Heart left ventricle (tissue), 16 donors: ENCODE measurements around the gene MRPS11. TPM values are rescaled to one million over a fixed set of nuclear protein-coding genes. Genes with fewer than 3 reads are reported as not detected.
"Not testable (repeated sequence)": the region's sequence is repeated elsewhere in the genome, so short reads cannot be mapped to it uniquely, and the experiment has no call there.

ENCODE experiments used
- ATAC-seq, 4 donors: fragments of 200-7000 bp; cut with Tn5 transposase; one replicate each; pipeline ENCODE4 v1.9.1; 2020 to 2022; ENCODE audit warnings: moderate library complexity in 4 of 4, mild to moderate bottlenecking in 3 of 4, moderate number of reproducible peaks in 1 of 4
- DNase-seq, 5 donors: peaks; one replicate each; pipeline ENCODE4 v3.0.0-alpha.2; 2020
- H3K27ac ChIP-seq, 12 donors: fragments of 200-600 bp; sonication (generic) in 4 of 12; one replicate each; pipeline versions ENCODE4 v1.5.0 to v1.8.0; 2016 to 2022; ENCODE audit warnings: mild to moderate bottlenecking in 2 of 12
- H3K27me3 ChIP-seq, 9 donors: fragments of 200-600 bp; sonication (generic) in 2 of 9; one replicate each; pipeline versions ENCODE4 v1.5.1 to v1.8.0; 2016 to 2022; ENCODE audit warnings: mild to moderate bottlenecking in 3 of 9
- H3K36me3 ChIP-seq, 9 donors: fragments of 200-600 bp; sonication (generic) in 2 of 9; one replicate each; pipeline versions ENCODE4 v1.5.0 to v1.8.0; 2018 to 2022; ENCODE audit warnings: mild to moderate bottlenecking in 2 of 9
- H3K4me1 ChIP-seq, 12 donors: fragments of 200-600 bp; sonication (generic) in 4 of 12; one replicate each; pipeline versions ENCODE4 v1.5.0 to v1.8.0; 2016 to 2022; ENCODE audit warnings: mild to moderate bottlenecking in 3 of 12
- H3K4me3 ChIP-seq, 12 donors: fragments of 200-600 bp; sonication (generic) in 4 of 12; one replicate each; pipeline versions ENCODE4 v1.5.0 to v1.8.0; 2017 to 2022; ENCODE audit warnings: mild to moderate bottlenecking in 9 of 12, moderate library complexity in 4 of 12
- H3K9me3 ChIP-seq, 12 donors: fragments of 200-600 bp; sonication (generic) in 4 of 12; one replicate each; pipeline versions ENCODE4 v1.5.0 to v1.8.0; 2016 to 2022; ENCODE audit warnings: mild to moderate bottlenecking in 1 of 12
- CTCF ChIP-seq, 12 donors: fragments of 200-600 bp; sonication (generic) in 4 of 12; IDR thresholded peaks; one replicate each; pipeline versions ENCODE4 v1.5.0 to v1.8.0; 2018 to 2022; ENCODE audit warnings: antibody characterized with exemption in 12 of 12, mild to moderate bottlenecking in 5 of 12
- POLR2A ChIP-seq, 2 donors: fragments of 450-650 bp; IDR thresholded peaks; one replicate each; pipeline ENCODE4 v1.6.1; 2017; ENCODE audit warnings: antibody characterized with exemption in 2 of 2, mild to moderate bottlenecking in 2 of 2, moderate library complexity in 2 of 2
- WGBS, 4 donors: extraction: QIAGEN DNeasy Blood & Tissue Kit in 2 of 4; methylation state at CpG; one replicate each; pipeline versions ENCODE4 v1.1.5 to v1.1.7; 2013 to 2018; 5-methylcytosine and 5-hydroxymethylcytosine counted together
- intact Hi-C, 10 donors: fragments of 100-400 bp; cut with DNase I; formaldehyde crosslinking; loops; one replicate each; pipeline versions ENCODE4 v1.11.1 to v1.14.2; 2022
- polyA plus RNA-seq, 2 donors: library from polyadenylated mRNA; stranded (reverse); fragments of 200-250 nt; gene quantifications; one replicate each; pipeline ENCODE4 v1.2.3, GENCODE V29; 2013
- total RNA-seq, 9 donors: library from RNA; depleted of rRNA in 2 of 9; stranded (reverse); fragments of >200 nt in 2 of 9; fragmentation: NEBNext Ultra II Directional in 3 of 9; extraction: Animal tissue kit (Norgen Biotek cat#: 25700) in 3 of 9; gene quantifications; one replicate each; pipeline versions ENCODE4 v1.1.0 to v1.2.4, GENCODE V29; 2016 to 2023
- donor health status: ischemic (EF 13 %, LVEDD 7.1; RV severe dilation, severe dysfunction).
- donor health status: healthy with polysubstance abuse.
- donor health status: DM: no; HTN: yes; CAD: no.
- donor health status: DM: no; HTN: no; CAD: no.
- donor health status: ischemic (EF 25% LVEDD 6.9; RV normal size, moderate dysfunction).
- donor health status: ischemic (EF 25% LVEDD 5.7; RV mildly dilated, moderate dysfunction).
- donor health status: healthy.
- donor health status: DM: yes; HTN: yes; CAD: no.
- donor health status: ischemic (EF 35%, LVEDD 5.7; RV mildly dilated, moderate dysfunction).
- donor health status: nonischemic (EF 11% LVEDD 7.7; RV severe dilation, severe dysfunction).
- donor health status: DM: yes; HTN: yes; CAD: no.
- donor health status: PGD.
- donor health status: ischemic (EF 29% LVEDD 5.4; RV normal size, mild dysfunction).
- donor health status: nonischemic (EF 23%, LVEDD 6.1; RV moderate dilation, normal function).

MRPS11 gene
- total and polyA plus RNA-seq, 11 donors, result 49.7 to 77.9 (median 65.5) TPM

GRCh38 chr15:88431441-88431840 is 36.1 kb upstream of the MRPS11 start:
- H3K4me1 ChIP-seq, result no peaks in the 10 kb centered on the region
- no peak overlapping the region for H3K4me3 ChIP-seq
- 73 to 77% (median 76%) methylated on average over 5 to 10 of the region's 10 CpGs for WGBS, 4 donors
- H3K27ac ChIP-seq, result no peak overlapping the region
- H3K36me3 ChIP-seq, result no peaks in the 10 kb centered on the region
- DNase-seq (no peak), ATAC-seq (no peak)
- peaks cover 0 to 15% (median 0%) of the 10 kb centered on the region in 9 donors for H3K27me3 ChIP-seq
- TF ChIP-seq POLR2A (IDR thresholded peaks at IDR 0.05) (no peak), CTCF (IDR thresholded peaks at IDR 0.05) (no peak)
- no peaks in the 10 kb centered on the region for H3K9me3 ChIP-seq
- intact Hi-C loops, result no loop called here

GRCh38 chr15:88433046-88433685 is 34.3 kb upstream of the MRPS11 start:
- peaks cover 0 to 22% (median 0%) of the 10 kb centered on the region in 9 donors for H3K27me3 ChIP-seq
- no peak for ATAC-seq
- no peak overlapping the region for H3K27ac ChIP-seq
- no peaks in the 10 kb centered on the region for H3K36me3 ChIP-seq
- no peak for TF ChIP-seq CTCF (IDR thresholded peaks at IDR 0.05)
- TF ChIP-seq POLR2A (IDR thresholded peaks at IDR 0.05), result no peak
- H3K4me1 ChIP-seq, result no peaks in the 10 kb centered on the region
- intact Hi-C loops, result no loop called here
- no peaks in the 10 kb centered on the region for H3K9me3 ChIP-seq
- no peak overlapping the region for H3K4me3 ChIP-seq
- no peak for DNase-seq
- WGBS, 4 donors, result 80 to 92% (median 84%) methylated on average over 7 of the region's 7 CpGs

GRCh38 chr15:88434106-88434505 is 33.4 kb upstream of the MRPS11 start:
- H3K4me3 ChIP-seq, ATAC-seq, H3K27ac ChIP-seq, H3K9me3 ChIP-seq, DNase-seq, H3K4me1 ChIP-seq, intact Hi-C loops, H3K36me3 ChIP-seq: not testable (repeated sequence)
- WGBS, 4 donors, result 63 to 72% (median 69%) methylated on average over 5 of the region's 5 CpGs
- peaks cover 0 to 27% (median 0%) of the 10 kb centered on the region in 9 donors for H3K27me3 ChIP-seq

- no peak for DNase-seq
- H3K36me3 ChIP-seq, result no peaks in the 10 kb centered on the region
- H3K4me1 ChIP-seq, result no peaks in the 10 kb centered on the region
- no peak overlapping the region for H3K4me3 ChIP-seq
- no peak for ATAC-seq
- peaks cover 0 to 4% (median 0%) of the 10 kb centered on the region in 12 donors for H3K9me3 ChIP-seq
- no peak overlapping the region for H3K27ac ChIP-seq
- WGBS, 4 donors, result 77 to 87% (median 81%) methylated on average over 5 of the region's 5 CpGs
- peaks cover 0 to 43% (median 0%) of the 10 kb centered on the region in 9 donors for H3K27me3 ChIP-seq
- intact Hi-C loops, result no loop called here
- TF ChIP-seq CTCF (IDR thresholded peaks at IDR 0.05) (no peak), POLR2A (IDR thresholded peaks at IDR 0.05) (no peak)
Measured at GRCh38 chr15:88438181-88438580, 29.3 kb upstream of the MRPS11 start.

- Histone ChIP-seq H3K36me3 (no peaks in the 10 kb centered on the region), H3K27me3 (peaks cover 0 to 43% (median 0%) of the 10 kb centered on the region in 9 donors), H3K4me3 (no peak overlapping the region), H3K9me3 (peaks cover 0 to 23% (median 3%) of the 10 kb centered on the region in 12 donors), H3K4me1 (no peaks in the 10 kb centered on the region), H3K27ac (no peak overlapping the region)
- no peak for ATAC-seq
- 72 to 88% (median 79%) methylated on average over 1 of the region's 1 CpG for WGBS, 4 donors
- intact Hi-C loops, result loop anchor here in 6 of 10 donors (10.0 kb wide), 1 partner anchor 165 kb away; no protein-coding TSS in a partner anchor
- no peak for DNase-seq
- TF ChIP-seq POLR2A (IDR thresholded peaks at IDR 0.05) (no peak), CTCF (IDR thresholded peaks at IDR 0.05) (no peak)
Measured at GRCh38 chr15:88440021-88440420, 27.5 kb upstream of the MRPS11 start.
